ENCODE measurements around the gene NAA80. TPM values are rescaled to one million over a fixed set of nuclear protein-coding genes. Genes with fewer than 3 reads are reported as not detected.

NAA80 gene
- total RNA-seq, 1 donor from 2014 or later = 5.6 TPM

GRCh38 chr3:50256978-50257890, 42.0 kb downstream of the NAA80 start:
- peak; percentile 32 for DNase-seq

- DNase-seq = no peak
These were observed 44.0 kb downstream of the NAA80 start for GRCh38 chr3:50255251-50255615.

- DNase-seq = no peak
These were observed 44.5 kb downstream of the NAA80 start for GRCh38 chr3:50254577-50255250.

GRCh38 chr3:50251220-50251619, 48.0 kb downstream of the NAA80 start:
- no peak for DNase-seq

- no peak for DNase-seq
These were observed 48.7 kb downstream of the NAA80 start for GRCh38 chr3:50250514-50250913.

- DNase-seq = no peak
These were observed 49.7 kb downstream of the NAA80 start for GRCh38 chr3:50249457-50249856.

- DNase-seq = peak; percentile 68
These were observed 50.8 kb downstream of the NAA80 start for GRCh38 chr3:50248387-50248786.

GRCh38 chr3:50246517-50246954, 52.7 kb downstream of the NAA80 start:
- DNase-seq = peak; percentile 73

Other genes starting within 250 kb of the NAA80 start
- gene RBM5, start 210.5 kb downstream of the NAA80 start, total RNA-seq = 204 TPM
- 43.3 TPM for gene SEMA3F, start 144.1 kb downstream of the NAA80 start, total RNA-seq
- gene GNAT1, start 107.8 kb downstream of the NAA80 start, total RNA-seq = not detected
- 1.2 TPM for gene SLC38A3, start 94.1 kb downstream of the NAA80 start, total RNA-seq
- 120 TPM for gene GNAI2, start 63.2 kb downstream of the NAA80 start, total RNA-seq
- gene SEMA3B, start 30.3 kb downstream of the NAA80 start, total RNA-seq = 45.2 TPM
- gene LSMEM2, start 20.3 kb downstream of the NAA80 start, total RNA-seq = 17.1 TPM
- 37.8 TPM for gene IFRD2, start 7.0 kb downstream of the NAA80 start, total RNA-seq
- 3.1 TPM for gene HYAL3, start within 50 bp of the NAA80 start, total RNA-seq
- gene HYAL1, start 4.2 kb upstream of the NAA80 start, total RNA-seq = 1.2 TPM
- 53.9 TPM for gene HYAL2, start 23.3 kb upstream of the NAA80 start, total RNA-seq
- 40.0 TPM for gene TUSC2, start 28.8 kb upstream of the NAA80 start, total RNA-seq
- 43.2 TPM for gene RASSF1, start 41.4 kb upstream of the NAA80 start, total RNA-seq
- not detected for gene ZMYND10, start 46.3 kb upstream of the NAA80 start, total RNA-seq
- 19.4 TPM for gene NPRL2, start 51.4 kb upstream of the NAA80 start, total RNA-seq
- 10.6 TPM for gene CYB561D2, start 51.5 kb upstream of the NAA80 start, total RNA-seq
- gene TMEM115, start 60.1 kb upstream of the NAA80 start, total RNA-seq = 30.4 TPM
- gene CACNA2D2, start 204.2 kb upstream of the NAA80 start, total RNA-seq = 4.3 TPM